HG03432 (cell line): ENCODE data around the gene PLCH2.
"Not testable (repeated sequence)": the region's sequence is repeated elsewhere in the genome, so short reads cannot be mapped to it uniquely, and the experiment has no call there.

ENCODE experiments used
- ATAC-seq: cut with Tn5 transposase; IDR thresholded peaks from one replicate; pipeline ENCODE4 v1.9.1; 2021; ENCODE audit warnings: mild to moderate bottlenecking, moderate library complexity; ENCODE audit not compliant: unreplicated experiment

The PLCH2 gene

DNA sequence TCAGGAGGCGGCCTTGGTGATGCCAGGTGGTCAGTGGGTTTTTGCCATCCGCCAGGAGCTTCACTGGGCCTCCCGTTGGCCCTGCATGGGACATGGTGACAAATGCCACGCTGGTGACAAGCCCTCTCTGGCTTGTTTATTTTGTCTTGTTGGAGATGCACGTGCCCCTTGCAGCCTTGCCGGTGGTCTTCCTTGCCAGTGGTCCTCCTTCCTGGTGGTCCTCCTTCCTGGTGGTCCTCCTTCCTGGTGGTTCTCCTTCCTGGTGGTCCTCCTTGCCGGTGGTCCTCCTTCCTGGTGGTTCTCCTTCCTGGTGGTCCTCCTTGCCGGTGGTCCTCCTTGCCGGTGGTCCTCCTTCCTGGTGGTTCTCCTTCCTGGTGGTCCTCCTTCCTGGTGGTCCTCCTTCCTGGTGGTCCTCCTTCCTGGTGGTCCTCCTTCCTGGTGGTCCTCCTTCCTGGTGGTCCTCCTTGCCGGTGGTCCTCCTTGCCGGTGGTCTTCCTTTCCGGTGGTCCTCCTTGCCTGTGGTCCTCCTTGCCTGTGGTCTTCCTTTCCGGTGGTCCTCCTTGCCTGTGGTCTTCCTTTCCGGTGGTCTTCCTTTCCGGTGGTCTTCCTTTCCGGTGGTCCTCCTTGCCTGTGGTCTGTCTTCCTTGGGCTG, 16.9 kb upstream of the PLCH2 start:
- ATAC-seq, result not testable (repeated sequence)

DNA sequence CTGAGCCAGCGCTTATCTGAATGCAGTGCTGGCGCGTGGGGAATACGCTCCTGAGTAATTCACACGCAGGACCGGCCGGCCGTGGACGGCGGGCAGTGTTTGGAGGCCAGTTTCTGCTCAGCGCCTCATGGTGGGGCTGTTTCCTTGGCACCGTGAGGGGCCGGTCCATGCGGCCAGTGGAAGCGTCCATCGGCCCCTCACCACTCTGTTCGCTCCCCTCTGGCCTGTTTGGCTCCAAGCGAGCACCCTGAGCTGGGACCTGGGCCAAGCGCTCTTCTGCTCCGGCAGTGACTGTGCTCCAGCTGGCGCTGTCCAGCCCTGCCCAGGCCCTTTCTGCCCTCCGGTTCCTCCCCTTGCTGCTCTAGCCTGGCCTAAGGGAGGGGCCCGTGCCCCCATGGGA, 16.3 kb upstream of the PLCH2 start:
- ATAC-seq, result no peak

DNA sequence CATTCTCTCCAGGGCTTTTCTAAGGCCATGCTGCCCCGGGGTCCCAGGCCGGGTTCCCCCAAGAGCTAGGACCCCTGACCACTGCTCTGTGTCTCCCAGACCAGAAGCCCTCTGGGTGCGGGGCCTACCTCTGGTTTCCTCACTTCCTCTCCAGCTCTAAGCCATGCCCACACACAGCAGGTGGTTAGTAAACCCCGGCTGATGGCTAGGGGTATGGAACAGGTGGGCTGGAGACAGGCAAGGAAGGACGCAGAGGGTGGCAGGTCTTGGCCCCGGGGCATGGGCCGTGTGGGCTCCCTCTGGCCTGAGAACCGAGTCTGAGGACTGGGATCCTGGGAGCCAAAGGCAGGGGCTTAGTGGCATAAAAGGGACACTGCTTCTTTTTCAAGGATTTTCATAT, 15.9 kb upstream of the PLCH2 start:
- no peak for ATAC-seq

DNA sequence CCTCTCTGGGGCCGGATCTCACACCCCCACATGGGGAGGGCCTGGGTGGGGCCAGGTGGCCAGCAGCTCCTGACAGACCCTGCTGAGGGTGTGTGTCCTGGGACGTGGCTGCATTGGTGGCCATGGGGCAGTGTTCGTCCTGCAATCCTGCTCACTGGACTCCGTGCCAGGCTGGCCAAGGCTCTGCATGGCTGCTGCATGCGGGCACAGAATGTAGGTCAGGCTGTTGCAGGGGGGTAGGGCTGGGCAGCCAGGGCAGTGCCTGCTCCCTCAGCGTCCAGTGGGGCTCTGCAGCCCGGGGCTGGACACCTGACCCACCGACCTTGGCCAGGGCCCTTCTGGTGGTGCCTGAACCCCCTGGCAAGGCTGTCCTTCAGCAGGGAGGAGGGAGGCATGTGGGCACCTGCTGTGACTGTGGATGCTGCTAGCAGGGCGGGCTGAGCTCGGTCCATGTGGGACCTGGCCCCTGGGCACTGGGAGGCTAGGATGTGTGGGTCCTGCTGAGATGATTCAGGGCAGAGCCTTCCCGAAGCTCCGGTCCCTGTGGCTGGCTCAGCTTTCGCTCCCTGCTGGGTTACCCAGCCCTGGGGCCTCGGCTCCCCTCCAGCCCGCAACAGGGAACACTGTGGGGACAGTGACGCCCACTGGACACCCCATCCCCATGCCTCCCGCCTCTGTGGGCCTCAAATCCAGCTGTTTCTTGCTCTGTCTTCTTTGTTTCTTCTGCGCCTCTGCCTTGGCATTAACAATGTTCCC, 14.9 kb upstream of the PLCH2 start:
- ATAC-seq, result no peak

DNA sequence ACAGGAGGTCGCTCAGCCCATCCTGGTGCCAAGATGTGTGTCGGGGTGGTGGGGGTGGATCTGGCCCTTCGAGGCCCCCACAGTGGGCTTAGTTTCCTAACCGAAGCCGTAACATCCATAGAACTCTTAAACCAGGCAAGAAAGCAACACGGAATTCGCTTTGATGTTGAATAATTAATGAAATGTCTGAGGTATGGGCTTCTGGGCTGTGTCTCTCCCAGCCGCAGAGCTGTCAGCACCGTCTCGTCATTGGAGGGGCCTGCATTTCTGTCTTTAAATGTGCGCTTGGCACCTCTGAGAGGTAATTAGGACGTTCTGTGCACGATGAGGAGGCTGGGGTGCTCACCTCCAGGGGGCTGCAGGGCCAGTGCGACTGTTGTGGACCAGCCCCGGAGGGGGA, 13.3 kb upstream of the PLCH2 start:
- no peak for ATAC-seq

DNA sequence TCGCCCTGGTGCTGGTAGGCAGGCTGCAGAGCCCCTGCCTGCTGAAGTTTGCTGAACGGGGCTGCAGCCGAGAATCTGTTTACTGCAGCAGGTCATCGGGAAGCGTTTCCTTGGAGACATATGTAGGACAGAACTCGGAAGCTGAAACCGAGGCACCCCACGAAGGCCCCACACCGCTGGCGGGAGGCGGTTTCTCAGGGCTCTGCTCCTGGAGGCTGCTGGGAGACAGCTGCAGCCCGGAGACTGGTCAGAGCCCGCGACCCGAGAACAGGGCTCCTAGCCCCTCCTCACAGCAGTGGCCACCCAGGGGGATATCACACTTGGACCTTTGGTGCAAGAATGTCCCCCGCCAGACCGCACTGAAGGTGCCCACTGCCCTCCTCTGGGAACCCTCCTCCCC, 12.7 kb upstream of the PLCH2 start:
- no peak for ATAC-seq

DNA sequence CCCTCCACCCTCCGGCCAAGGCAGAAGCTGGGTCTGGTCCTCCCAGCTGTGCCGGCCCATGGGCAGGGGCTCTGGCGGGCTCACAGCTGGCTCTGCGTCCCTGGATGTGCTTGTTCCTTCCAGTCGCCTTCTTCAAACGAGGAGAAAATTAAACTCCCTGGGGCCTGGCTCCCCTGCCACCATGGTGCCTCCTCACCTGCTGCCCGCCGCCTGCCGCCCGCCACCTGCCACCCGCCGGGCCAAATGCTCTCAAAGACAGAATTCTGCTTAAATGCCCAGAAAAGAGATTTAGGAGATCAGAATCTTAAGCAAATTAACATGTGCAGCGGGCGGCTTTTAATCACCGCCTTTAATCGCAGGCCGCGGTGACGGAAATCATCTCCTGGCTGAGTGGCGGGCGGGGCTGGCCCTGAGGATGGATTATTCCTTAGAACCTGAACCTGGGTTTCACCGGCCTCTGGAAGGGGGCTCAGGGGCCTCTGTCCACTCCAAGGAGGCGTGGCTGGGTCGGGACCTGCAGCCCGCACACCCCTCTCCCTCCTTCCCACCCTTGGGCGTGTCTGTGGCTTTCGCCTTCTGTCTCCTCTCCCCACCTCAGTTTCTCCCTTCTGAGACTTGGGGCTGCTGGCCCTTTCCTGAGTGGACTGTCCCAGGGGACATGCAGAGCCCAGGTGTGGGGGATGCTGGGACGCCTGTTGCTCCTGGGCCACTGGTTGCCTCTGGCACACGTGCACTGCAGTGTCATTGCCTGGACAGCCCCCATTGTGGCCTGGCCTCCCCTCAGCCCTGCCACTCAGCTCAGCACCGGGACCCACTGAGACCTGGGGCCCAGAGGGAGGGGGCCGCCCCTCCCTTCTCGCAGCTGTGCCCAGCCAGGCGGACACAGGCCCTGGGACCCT, 10.5 kb upstream of the PLCH2 start:
- no peak for ATAC-seq

DNA sequence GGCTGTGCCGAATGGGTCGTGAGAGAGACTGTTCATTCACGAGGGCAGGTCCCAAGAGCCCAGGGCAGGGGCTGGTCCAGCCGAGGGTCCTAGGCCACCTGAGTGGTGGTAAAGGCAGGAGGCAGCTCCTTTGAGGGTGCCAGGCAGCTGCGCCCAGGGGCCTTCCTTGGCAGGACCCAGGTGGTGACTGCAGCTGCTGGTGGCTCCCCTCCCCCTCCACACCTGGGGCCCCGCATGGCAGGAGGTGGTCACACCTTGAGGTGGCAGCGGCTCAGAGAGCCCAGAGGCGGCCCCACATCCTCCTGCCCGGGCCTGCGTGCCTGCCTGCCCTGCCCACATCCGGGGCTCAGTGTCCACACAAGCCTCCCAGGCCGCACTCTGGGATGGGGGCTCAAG, 9.8 kb upstream of the PLCH2 start:
- ATAC-seq, result no peak

DNA sequence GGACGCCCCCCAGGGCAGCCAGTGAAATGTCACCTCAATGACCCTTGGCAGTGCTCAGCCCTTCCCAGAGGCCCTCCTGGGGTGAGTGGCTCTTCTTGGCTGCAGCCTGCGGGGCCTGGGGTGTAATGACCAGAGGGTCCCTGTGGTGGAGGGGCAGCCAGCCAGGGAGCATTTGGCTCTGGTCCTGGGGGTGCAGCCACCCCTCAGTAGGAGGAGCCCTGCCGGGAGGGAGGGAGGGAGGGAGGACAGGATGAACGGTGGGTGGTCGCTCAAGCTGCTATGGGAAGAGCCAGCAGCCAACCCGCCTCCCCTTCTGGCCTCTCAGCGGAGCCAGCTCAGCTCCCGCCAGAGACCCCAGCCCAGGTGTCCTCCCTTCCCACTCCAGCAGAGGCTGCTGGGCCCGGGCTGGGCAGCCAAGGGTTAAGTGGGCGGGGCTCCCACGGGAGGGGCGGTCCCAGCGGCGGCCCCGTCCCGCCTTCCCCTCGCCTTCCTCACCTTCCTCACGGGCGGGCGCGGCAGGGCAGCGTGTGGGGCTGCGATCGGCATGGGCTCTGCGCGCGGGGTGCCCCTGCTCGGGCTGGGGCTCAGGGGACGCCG, 9.0 kb upstream of the PLCH2 start:
- no peak for ATAC-seq

DNA sequence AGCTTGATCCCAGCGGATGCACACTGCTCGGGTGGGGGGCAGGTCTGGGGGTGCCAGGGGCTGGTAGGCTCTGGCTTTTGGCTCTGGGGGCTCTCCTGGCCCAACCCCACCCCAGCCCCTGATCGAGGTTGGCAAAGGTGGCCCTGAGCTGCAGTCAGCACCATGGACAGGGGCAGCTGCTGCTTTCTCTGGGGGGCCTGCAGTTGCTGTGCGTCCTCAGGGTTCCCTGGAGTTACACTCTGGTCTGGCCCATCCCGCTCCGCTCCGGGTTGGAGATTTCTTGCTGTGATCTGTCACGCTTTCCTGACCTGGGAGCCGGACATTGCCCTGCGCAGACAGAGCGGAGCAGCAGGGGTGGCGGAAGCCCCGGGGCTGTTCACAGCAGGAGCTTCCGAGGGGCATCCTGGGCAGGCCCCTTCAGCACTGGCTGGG, 8.0 kb upstream of the PLCH2 start:
- no peak for ATAC-seq

DNA sequence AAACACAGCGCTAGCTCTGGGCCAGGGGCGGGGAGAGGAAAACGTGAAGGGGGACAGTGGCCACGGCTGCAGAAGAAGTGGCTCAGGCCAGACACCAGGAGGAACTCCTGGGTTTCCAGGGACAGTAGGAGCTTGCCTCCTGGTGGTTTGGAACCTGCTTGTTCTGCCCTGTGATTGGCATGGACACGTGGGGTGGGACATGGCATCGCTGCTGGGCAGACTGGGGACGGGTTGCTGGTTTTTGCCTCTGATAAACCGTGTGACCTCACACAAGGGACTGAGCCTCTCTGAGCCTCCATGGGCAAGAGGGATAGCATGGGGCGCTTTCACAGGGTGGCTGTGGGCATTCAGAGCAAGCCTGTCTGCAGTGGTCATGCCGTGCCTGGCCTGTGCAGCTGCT, 7.5 kb upstream of the PLCH2 start:
- no peak for ATAC-seq

DNA sequence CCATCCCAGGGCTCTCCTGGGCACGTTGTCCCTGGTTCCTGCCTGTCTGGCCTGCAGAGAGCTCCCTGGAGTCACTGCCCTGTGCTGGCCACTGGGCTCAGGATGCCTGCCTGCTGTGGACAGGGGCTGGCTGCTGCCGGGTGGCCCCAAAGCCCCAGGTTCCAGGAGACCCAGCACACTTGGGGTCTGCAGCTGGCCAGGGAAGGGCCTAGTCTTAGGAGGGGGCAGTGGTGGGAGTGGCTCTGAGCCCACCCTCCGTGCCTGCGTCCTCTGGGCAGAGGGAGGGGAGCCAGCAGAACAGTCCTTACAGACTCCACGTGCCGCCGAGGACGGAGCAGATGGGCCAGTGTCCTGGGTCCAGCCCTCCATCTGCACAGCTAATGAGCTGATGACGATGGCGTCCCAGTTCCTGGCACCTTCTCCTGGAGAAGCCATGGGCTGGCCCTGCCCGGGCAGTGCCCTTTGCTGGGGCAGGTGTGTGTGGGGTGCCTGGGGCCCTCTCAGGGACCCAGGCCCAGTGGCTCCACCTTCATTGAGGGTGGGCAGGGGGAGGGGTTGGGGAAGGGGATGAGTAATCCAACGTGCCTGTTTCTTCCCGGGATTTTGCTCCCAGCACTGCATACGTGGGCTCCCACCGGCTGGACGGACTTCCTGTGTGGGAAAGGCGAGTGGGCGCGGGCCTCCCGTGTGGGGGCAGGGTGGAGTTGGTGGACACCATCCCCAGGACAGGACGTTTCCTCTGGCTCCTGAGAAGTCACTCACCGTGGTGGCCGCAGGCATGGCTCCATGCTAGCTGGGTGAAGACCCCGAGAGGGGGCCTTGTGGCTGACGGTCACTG, 6.8 kb upstream of the PLCH2 start:
- ATAC-seq, result no peak

DNA sequence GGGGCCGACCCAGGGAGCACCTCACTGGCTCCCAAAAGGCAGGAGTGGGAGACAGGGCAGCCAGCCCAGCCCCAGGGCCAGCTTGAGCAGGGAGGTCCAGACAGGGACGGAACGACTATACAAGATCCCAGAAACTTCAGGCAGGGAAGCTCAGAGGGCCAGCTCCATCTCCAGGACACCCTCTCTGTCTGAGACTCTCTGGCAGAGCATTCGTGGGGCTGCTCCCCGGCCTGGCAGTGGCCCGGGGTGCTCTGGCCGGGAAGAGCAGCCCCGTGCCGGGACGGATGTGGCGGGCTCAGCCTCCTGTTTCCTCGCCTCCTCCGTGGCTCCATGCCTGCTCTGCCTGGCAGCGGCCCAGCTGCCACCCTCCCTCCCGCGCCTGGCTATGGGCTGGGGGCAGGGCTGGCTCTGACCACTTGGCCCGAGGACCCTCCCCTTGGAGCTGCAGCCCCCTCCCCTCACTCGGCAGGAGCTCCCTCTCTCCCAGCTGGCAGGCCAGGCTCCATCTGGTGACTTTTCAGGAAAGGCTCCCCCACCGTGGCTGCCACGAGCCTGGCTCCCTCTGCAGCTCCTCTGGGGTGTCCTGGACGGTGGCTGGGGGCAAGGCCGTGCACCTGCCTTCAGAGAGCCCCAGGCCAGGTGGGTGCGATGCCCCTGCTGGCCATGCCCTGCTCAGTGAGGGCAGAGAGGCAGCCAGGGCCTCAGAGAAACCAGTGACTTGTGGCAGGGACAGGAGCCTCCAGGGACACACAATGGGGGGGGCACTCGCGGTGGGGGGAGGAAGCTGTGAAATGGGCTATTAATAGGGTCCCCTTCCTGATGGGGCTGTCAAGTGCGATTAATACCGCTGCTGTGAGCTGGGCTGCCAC, 5.6 kb upstream of the PLCH2 start:
- ATAC-seq, result no peak

DNA sequence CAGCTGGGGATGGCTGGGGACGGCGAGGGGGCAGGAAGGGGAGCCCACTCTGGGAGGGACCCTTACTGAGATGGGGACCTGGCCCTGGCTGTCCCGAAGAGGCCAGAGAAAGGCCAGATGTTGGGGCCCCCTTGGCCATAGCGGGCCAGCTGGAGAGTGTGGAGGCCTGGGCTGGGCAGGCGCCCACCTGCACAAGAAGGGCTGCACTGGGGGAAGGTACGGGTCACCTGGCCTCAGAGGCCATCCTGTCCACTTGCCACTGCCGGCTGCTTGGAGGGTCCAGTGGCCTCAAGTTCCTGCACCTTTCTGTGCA, 5.0 kb upstream of the PLCH2 start:
- ATAC-seq, result no peak

DNA sequence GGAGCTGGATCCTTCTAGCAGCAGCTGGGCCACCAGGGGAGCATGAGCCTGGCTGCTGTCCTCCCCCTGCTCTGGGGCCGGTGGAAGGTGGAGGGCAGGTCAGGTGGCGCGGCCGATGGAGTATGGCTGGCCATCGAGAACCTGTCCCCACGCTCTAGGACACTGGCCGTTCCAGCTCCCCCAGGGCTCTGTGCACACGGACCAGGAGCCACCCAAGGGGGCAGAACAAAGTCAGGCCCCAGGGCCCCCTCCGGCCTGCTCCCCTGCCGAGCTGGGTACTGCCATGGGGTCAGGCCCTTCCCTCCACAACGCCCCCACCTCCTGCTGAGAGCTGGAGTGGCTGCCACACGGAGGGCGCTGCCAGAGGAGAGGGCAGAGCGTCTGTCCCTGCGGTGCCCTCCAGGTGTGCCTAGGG, 4.5 kb upstream of the PLCH2 start:
- no peak for ATAC-seq

DNA sequence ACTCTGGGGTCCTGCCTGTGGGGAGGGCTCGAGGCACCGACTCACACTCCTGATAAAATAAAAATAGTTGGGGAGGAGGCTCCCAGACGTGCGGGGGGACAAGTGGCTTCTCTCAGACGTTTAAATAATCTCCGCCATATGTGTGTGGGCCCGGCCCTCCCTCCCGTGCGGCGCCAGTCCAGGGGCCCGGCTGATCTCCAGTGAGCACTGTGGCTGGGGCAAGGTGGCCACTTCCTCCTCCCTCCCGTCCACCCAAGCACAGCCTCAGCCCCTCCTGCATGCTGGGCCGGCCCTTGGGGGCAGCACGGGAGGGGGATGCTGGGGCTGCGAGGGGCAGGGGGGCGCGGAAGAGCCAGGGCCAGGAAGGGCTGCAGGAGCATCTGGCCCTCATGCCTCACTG, 4.0 kb upstream of the PLCH2 start:
- ATAC-seq, result no peak

DNA sequence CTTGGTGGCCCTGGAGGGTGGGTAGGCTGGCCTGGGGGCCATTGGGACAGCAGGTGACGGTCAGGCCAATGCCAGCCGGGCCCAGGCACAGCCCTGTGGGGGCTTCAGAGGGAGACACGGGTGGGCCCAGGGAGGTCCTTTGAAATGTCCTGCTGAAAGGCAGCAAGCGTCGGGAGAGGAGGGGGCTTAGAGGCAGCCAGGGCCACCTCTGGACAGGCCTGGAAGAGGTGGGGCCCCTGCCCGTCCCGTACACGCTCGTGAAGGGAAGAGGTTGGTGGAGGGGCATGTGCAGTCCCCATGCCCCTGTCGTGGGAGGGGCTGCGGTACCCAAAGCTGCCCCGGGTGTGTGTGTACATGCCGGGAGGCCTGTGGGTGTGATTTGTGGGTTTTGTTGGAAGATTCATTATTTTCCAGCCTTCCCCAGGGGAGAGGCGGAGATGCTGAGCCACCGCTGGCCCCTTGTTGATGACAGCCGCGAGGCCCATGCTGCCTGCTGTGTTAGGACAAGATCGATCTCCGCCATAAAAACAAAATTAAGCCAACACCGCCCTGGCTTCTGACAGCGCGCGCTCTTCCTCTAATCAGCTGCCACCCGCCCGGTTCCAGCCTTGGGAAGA, 3.4 kb upstream of the PLCH2 start:
- ATAC-seq, result no peak

DNA sequence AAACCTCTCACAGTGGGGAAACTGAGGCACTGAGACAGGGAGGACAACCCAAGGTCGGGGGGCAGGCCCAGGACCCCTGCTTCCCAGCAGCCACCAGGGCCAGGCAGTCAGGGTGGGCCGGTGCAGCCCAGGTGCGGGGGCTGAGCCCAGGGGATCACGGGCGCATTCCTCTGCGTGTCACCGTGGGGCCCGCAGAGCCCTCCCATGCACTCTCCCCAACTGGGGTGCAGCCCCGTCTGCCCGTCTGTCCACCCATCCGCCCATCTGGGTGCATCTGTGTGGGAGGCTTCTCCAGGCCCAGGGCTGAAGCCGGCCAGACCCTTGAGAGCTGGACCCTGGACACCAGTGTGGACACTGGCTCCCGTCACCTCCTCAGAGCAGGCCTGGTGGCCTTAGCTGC, 2.9 kb upstream of the PLCH2 start:
- no peak for ATAC-seq

DNA sequence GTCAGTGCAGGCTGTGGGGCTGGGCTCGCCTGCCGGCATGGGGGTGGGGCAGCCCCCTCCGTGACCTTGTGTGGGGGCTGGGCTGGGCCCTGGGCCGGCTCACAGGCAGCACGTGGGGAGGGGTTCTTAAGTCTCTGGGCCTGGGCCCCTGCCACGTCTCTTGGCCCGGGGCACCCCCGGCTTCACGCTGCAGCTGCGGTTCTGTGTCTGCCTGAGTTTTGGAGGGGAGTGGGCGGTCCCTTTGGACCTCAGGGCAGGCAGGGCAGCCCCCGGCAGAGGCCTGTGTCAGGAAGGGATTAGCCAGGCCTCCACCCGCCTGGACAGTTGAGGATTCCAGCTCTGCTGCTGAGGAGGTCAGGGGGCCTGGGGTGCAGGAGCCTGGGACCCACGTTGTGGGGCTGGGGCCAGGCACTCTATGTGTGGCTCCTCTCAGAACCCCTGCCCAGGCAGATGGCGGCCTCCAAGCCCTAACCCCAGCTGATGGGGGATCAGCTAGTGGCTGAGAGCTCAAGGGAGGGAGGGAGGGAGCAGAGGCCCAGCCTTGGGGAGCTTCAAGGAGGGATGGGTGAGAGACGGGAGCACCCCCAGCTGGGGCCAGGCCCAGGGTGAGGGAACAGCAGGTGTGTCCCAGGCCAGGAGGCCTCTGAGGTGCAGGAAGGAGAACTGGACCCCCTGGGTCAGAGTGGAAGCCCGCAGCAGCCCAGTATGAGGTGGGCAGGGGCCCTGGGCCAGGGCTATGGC, 1.8 kb upstream of the PLCH2 start:
- no peak for ATAC-seq
